Measurements from ENCODE around the gene C1QTNF8. TPM values are rescaled to one million over a fixed set of nuclear protein-coding genes. Genes with fewer than 3 reads are reported as not detected.

Gene C1QTNF8
- total RNA-seq, 1 experiment from 2014 or later: not detected

DNA sequence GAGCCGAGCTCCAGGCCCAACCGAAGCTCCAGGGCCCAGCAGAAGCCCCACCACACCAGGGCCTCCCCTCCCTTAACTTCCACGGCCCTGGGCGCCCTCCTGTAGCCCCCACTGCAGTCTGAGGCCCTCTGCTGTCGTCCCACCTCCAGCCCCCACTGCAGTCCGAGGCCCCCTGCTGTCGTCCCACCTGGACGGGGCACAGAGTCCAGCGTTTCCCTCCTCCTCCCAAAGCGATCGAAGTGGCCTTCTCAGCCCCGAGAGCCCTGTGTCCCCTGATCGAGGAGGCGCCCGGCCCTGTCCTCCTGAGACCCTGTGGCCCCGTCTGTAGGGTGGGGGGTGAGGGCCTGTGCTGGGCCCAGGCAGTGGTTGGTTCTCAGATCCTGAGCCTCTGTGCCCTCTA lies 31.1 kb upstream of the C1QTNF8 start:
- Histone ChIP-seq H3K4ac (ENCODE audit: low read depth, low read length) (no peak overlapping the region), H2BK20ac (ENCODE audit: low read depth, low read length, poor library complexity, severe bottlenecking) (no peak overlapping the region), H2AK5ac (ENCODE audit: insufficient read length, low read length) (no peak overlapping the region), H2AFZ (ENCODE audit: low read length) (no peak overlapping the region), H4K5ac (ENCODE audit: insufficient read length, low read depth, low read length) (no peak overlapping the region), H4K8ac (replicated peaks; ENCODE audit: insufficient read length, low read depth, low read length) (no peak overlapping the region), H3K27me3 (ENCODE audit: insufficient read depth, low read length) (no peaks in the 10 kb centered on the region), H3K9ac (ENCODE audit: extremely low read depth, insufficient read length, low read length) (no peak overlapping the region), H2BK12ac (ENCODE audit: insufficient read length, low read depth, low read length) (no peak overlapping the region), H4K91ac (ENCODE audit: insufficient read length, low read depth, low read length) (no peak overlapping the region), H3K18ac (ENCODE audit: insufficient read length, low read depth, low read length) (no peak overlapping the region), H3K14ac (ENCODE audit: insufficient read depth, low read length) (no peak overlapping the region), H3K23ac (ENCODE audit: insufficient read length, low read depth, low read length) (no peak overlapping the region), H3K23me2 (ENCODE audit: insufficient read length, low read depth, low read length, poor library complexity, severe bottlenecking) (no peaks in the 10 kb centered on the region), H4K20me1 (ENCODE audit: control insufficient read depth, insufficient read depth, insufficient read length) (no peaks in the 10 kb centered on the region), H3K9me3 (ENCODE audit: control insufficient read depth, low read depth, low read length) (no peaks in the 10 kb centered on the region), H3K79me2 (ENCODE audit: insufficient read depth, low read length) (no peaks in the 10 kb centered on the region), H3K79me1 (ENCODE audit: insufficient read depth, low read depth, low read length, poor library complexity, severe bottlenecking) (no peaks in the 10 kb centered on the region), H3K56ac (ENCODE audit: insufficient read length, low read depth, low read length) (no peak overlapping the region), H3T11ph (ENCODE audit: low read length) (no peak overlapping the region), H2BK120ac (ENCODE audit: low read depth, low read length, poor library complexity, severe bottlenecking) (no peak overlapping the region), H3K4me2 (ENCODE audit: insufficient read depth, insufficient read length, low read length) (no peak overlapping the region), H3K27ac (ENCODE audit: insufficient read length, low read depth, low read length) (no peak overlapping the region), H3K4me1 (ENCODE audit: insufficient read depth, low read length) (no peaks in the 10 kb centered on the region), H2BK15ac (ENCODE audit: low read depth, low read length) (no peak overlapping the region), H2BK5ac (ENCODE audit: insufficient read length, low read length) (no peak overlapping the region)
- H3K9me3 Mint-ChIP-seq: no peaks in the 10 kb centered on the region
- H3K36me3 Mint-ChIP-seq (ENCODE audit: insufficient read depth in 1 of 3, low read depth in 3 of 3): no peaks in the 10 kb centered on the region
- TF ChIP-seq, protein P1, sequence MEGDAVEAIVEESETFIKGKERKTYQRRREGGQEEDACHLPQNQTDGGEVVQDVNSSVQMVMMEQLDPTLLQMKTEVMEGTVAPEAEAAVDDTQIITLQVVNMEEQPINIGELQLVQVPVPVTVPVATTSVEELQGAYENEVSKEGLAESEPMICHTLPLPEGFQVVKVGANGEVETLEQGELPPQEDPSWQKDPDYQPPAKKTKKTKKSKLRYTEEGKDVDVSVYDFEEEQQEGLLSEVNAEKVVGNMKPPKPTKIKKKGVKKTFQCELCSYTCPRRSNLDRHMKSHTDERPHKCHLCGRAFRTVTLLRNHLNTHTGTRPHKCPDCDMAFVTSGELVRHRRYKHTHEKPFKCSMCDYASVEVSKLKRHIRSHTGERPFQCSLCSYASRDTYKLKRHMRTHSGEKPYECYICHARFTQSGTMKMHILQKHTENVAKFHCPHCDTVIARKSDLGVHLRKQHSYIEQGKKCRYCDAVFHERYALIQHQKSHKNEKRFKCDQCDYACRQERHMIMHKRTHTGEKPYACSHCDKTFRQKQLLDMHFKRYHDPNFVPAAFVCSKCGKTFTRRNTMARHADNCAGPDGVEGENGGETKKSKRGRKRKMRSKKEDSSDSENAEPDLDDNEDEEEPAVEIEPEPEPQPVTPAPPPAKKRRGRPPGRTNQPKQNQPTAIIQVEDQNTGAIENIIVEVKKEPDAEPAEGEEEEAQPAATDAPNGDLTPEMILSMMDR (conservative IDR thresholded peaks at IDR 0.05): no peak
- DNase-seq: no peak
- peaks cover 1% of the 10 kb centered on the region; the same call in 1 of the 2 replicates for H3K27me3 Mint-ChIP-seq (ENCODE audit: low read depth)
- H3K4me3 Mint-ChIP-seq: no peak overlapping the region
- peaks cover 0 to 7% of the 10 kb centered on the region in 2 experiments; a peak in 1 of 4 replicates for H3K4me1 Mint-ChIP-seq
- WGBS (ENCODE audit: extremely low coverage, insufficient read length, low lambda C conversion rate): no CpG with 5 or more reads among the region's 16 CpGs
- H3K27ac Mint-ChIP-seq: no peak overlapping the region
